ENCODE data around the gene ASIC2. TPM values are rescaled to one million over a fixed set of nuclear protein-coding genes. Genes with fewer than 3 reads are reported as not detected.

Gene ASIC2
- total and polyA plus RNA-seq, 2 donors from 2014 or later = 0.60 to 2.9 TPM

DNA sequence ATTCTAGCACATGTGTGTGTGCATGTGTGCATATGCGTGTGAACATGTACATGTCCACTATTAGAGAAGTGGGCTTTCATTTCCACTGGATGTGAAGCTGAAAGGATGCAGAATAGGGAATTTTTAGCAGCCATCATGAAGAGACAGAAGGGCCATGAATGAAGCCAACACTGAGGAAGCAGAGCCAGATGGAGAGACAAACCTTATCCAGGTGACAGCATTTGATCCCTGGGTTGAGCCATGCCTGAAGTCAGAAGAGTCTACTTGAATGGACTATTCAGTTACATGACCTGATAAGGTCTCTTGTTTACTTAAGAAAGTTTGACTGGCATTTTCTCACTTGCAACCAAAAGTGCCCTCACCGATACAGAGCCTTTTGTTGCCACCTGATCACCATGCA lies 88.4 kb downstream of the ASIC2 start:
- Histone ChIP-seq H3K4me1 (ENCODE audit: control insufficient read depth in 2 of 3, insufficient read depth in 2 of 3, low read depth in 1 of 3, low read length in 3 of 3) (no peaks in the 10 kb centered on the region), H3K27ac (ENCODE audit: low read depth in 2 of 2, low read length in 2 of 2) (no peak overlapping the region), H3K27me3 (ENCODE audit: control insufficient read depth, insufficient read depth, low read length) (no peaks in the 10 kb centered on the region), H3K36me3 (ENCODE audit: control insufficient read depth in 2 of 3, insufficient read depth in 3 of 3, low read length in 3 of 3) (no peaks in the 10 kb centered on the region), H3K9me3 (ENCODE audit: control insufficient read depth in 2 of 3, insufficient read depth in 1 of 3, low read length in 3 of 3) (no peaks in the 10 kb centered on the region), H3K4me3 (ENCODE audit: low read length in 3 of 3) (no peak overlapping the region), H3K9ac (ENCODE audit: low read length in 3 of 3) (no peak overlapping the region)
- DNase-seq (no peak), FAIRE-seq (no peak)
- TF ChIP-seq, protein P1, sequence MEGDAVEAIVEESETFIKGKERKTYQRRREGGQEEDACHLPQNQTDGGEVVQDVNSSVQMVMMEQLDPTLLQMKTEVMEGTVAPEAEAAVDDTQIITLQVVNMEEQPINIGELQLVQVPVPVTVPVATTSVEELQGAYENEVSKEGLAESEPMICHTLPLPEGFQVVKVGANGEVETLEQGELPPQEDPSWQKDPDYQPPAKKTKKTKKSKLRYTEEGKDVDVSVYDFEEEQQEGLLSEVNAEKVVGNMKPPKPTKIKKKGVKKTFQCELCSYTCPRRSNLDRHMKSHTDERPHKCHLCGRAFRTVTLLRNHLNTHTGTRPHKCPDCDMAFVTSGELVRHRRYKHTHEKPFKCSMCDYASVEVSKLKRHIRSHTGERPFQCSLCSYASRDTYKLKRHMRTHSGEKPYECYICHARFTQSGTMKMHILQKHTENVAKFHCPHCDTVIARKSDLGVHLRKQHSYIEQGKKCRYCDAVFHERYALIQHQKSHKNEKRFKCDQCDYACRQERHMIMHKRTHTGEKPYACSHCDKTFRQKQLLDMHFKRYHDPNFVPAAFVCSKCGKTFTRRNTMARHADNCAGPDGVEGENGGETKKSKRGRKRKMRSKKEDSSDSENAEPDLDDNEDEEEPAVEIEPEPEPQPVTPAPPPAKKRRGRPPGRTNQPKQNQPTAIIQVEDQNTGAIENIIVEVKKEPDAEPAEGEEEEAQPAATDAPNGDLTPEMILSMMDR (IDR thresholded peaks at IDR 0.05; ENCODE audit: borderline replicate concordance, extremely low read depth, insufficient read depth) = no peak
- intact Hi-C loops (cut with DNase I) = no loop called here

DNA sequence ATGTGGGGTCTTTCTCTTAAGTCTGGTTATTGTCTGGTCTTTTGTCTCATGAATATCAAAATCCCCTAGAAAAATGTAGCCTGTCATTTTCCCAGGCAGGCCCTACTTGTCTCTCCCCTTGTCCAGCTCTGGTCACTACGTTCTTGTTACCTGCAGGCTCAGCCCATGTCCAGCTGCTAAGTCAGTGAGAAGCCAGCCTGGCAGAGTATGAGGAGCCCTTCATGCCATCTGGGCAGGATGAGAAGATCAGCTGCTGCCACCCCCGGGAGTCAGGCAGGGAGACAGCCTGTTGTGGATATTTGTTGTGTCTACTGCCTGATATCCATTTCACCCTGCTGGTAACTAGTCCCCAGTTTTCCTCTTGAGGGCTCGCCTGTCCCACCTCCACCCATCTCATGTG lies 88.9 kb downstream of the ASIC2 start:
- H3K27me3 ChIP-seq (ENCODE audit: control insufficient read depth, insufficient read depth, low read length) = no peaks in the 10 kb centered on the region
- no peaks in the 10 kb centered on the region for H3K4me1 ChIP-seq (ENCODE audit: control insufficient read depth in 2 of 3, insufficient read depth in 2 of 3, low read depth in 1 of 3, low read length in 3 of 3)
- H3K4me3 ChIP-seq (ENCODE audit: low read length in 3 of 3) = no peak overlapping the region
- H3K27ac ChIP-seq (ENCODE audit: low read depth in 2 of 2, low read length in 2 of 2) = no peak overlapping the region
- no peaks in the 10 kb centered on the region for H3K9me3 ChIP-seq (ENCODE audit: control insufficient read depth in 2 of 3, insufficient read depth in 1 of 3, low read length in 3 of 3)
- TF ChIP-seq, protein P1 (IDR thresholded peaks at IDR 0.05; ENCODE audit: borderline replicate concordance, extremely low read depth, insufficient read depth) = no peak
- DNase-seq = no peak
- H3K9ac ChIP-seq (ENCODE audit: low read length in 3 of 3) = no peak overlapping the region
- FAIRE-seq = no peak
- intact Hi-C loops (cut with DNase I) = no loop called here
- H3K36me3 ChIP-seq (ENCODE audit: control insufficient read depth in 2 of 3, insufficient read depth in 3 of 3, low read length in 3 of 3) = no peaks in the 10 kb centered on the region

DNA sequence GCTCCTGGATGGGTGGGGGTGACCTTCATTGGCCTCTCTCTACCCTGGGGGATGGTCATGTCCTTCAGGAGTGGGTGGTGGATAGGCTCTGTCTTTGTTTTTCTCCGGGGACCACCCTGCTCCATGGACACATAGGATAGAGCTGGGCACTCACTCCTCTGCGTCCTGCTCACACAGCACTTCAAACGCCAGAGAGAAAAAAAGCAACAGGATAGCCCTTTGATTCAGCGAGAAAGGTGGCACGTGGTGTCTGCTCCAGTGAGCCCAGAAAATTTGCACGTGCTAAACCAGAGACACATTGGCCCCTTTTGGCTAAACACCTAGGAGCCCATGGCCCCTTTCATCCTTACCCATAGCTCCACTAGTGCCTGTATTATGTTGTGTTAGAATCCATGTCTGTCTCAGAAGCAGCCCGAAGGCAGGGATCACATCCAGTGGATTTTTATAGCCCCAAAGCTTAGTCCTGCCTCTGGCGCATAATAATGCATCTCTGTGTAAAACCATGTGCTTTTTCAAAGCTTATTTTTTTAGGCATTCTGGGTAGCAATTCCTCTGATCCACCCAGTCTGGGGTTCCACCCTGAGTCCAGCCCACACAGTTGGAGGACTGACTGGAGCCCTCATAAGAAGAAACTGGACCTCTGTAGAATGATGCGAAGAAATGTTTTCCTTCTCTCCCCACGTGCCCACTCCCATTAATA lies 90.1 kb downstream of the ASIC2 start:
- Histone ChIP-seq H3K27ac (ENCODE audit: low read depth in 2 of 2, low read length in 2 of 2) (no peak overlapping the region), H3K9ac (ENCODE audit: low read length in 3 of 3) (no peak overlapping the region), H3K36me3 (ENCODE audit: control insufficient read depth in 2 of 3, insufficient read depth in 3 of 3, low read length in 3 of 3) (no peaks in the 10 kb centered on the region), H3K9me3 (ENCODE audit: control insufficient read depth in 2 of 3, insufficient read depth in 1 of 3, low read length in 3 of 3) (no peaks in the 10 kb centered on the region), H3K4me3 (ENCODE audit: low read length in 3 of 3) (no peak overlapping the region), H3K4me1 (ENCODE audit: control insufficient read depth in 2 of 3, insufficient read depth in 2 of 3, low read depth in 1 of 3, low read length in 3 of 3) (no peaks in the 10 kb centered on the region), H3K27me3 (ENCODE audit: control insufficient read depth, insufficient read depth, low read length) (no peaks in the 10 kb centered on the region)
- no peak for DNase-seq
- intact Hi-C loops (cut with DNase I) = no loop called here
- TF ChIP-seq, protein P1 (IDR thresholded peaks at IDR 0.05; ENCODE audit: borderline replicate concordance, extremely low read depth, insufficient read depth) = no peak
- FAIRE-seq = no peak

DNA sequence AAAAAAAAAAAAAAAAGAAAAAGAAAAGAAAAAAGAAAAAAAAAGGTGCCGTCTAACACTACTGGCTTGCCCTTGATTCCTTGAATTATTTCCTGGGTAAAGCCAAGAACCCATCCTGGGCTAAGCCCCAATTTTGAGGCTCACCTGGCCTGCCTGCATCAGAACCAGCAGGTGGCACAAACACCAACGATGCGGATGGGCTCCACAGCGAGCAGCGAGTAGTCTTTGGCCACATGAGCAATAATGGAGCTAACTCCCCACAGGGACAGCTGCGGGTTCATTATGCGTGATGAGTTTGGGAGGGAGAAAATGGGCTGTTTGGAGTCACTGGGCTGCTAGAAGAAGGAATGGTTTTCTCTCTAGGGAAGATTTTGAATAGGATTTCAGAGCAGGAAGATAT lies 91.1 kb downstream of the ASIC2 start:
- H3K4me1 ChIP-seq (ENCODE audit: control insufficient read depth in 2 of 3, insufficient read depth in 2 of 3, low read depth in 1 of 3, low read length in 3 of 3) = no peaks in the 10 kb centered on the region
- H3K9me3 ChIP-seq (ENCODE audit: control insufficient read depth in 2 of 3, insufficient read depth in 1 of 3, low read length in 3 of 3) = no peaks in the 10 kb centered on the region
- no peak overlapping the region for H3K27ac ChIP-seq (ENCODE audit: low read depth in 2 of 2, low read length in 2 of 2)
- intact Hi-C loops (cut with DNase I) = no loop called here
- no peak overlapping the region for H3K4me3 ChIP-seq (ENCODE audit: low read length in 3 of 3)
- H3K36me3 ChIP-seq (ENCODE audit: control insufficient read depth in 2 of 3, insufficient read depth in 3 of 3, low read length in 3 of 3) = no peaks in the 10 kb centered on the region
- H3K27me3 ChIP-seq (ENCODE audit: control insufficient read depth, insufficient read depth, low read length) = no peaks in the 10 kb centered on the region
- H3K9ac ChIP-seq (ENCODE audit: low read length in 3 of 3) = no peak overlapping the region
- FAIRE-seq = no peak
- no peak for DNase-seq
- TF ChIP-seq, protein P1 (IDR thresholded peaks at IDR 0.05; ENCODE audit: borderline replicate concordance, extremely low read depth, insufficient read depth) = no peak

Data from kidney (tissue), 14 donors.